Measurements from ENCODE around the gene BATF2. TPM values are rescaled to one million over a fixed set of nuclear protein-coding genes. Genes with fewer than 3 reads are reported as not detected.

BATF2 gene
- total and polyA plus RNA-seq, 9 of the 15 experiments (the other 6 are each of a cell fraction or from before 2014, with no cell fraction given) = 1.7 to 8.9 (median 6.4) TPM

DNA sequence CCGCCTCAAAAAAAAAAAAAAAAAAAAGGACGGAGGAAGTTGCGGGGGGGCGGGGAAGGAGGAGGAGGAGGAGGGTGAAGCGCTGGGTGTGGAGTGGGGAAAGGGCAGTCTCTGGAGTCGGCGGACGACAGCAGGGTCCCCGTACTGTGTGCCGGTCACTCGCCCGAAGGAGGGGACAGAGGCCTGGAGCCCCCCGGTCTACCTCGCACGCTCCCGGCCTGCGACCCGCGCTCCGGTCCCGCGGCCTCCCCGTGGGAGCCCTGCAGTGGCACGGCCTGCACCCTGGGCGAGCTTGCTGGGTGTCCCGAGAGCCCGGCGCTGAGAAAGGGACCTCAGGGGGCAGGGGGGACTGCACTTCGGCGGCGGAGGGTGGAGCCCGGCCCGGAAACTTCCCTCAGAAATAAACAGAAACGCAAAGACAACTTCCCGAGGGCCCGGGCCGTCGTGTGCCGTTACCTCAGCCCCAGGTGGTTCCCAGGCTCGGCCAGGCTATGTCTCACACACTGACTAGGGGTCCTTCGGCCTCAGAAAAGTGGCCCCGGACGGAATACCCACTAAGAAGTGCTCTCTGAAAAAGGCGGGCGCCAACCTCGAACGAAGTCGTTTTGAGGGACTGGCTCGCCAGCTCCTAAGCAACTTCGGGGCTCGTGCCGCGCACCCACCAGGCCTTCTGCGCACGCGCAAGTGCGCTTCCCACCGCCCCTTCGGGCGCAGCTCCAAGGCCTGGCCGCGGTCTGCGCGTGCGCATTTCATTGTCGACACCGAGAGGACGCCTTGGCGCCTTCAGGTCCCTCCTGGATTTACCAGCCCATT, 25.1 kb downstream of the BATF2 start, which contains the start of gene MAJIN (continued):
- TF ChIP-seq, protein P1, sequence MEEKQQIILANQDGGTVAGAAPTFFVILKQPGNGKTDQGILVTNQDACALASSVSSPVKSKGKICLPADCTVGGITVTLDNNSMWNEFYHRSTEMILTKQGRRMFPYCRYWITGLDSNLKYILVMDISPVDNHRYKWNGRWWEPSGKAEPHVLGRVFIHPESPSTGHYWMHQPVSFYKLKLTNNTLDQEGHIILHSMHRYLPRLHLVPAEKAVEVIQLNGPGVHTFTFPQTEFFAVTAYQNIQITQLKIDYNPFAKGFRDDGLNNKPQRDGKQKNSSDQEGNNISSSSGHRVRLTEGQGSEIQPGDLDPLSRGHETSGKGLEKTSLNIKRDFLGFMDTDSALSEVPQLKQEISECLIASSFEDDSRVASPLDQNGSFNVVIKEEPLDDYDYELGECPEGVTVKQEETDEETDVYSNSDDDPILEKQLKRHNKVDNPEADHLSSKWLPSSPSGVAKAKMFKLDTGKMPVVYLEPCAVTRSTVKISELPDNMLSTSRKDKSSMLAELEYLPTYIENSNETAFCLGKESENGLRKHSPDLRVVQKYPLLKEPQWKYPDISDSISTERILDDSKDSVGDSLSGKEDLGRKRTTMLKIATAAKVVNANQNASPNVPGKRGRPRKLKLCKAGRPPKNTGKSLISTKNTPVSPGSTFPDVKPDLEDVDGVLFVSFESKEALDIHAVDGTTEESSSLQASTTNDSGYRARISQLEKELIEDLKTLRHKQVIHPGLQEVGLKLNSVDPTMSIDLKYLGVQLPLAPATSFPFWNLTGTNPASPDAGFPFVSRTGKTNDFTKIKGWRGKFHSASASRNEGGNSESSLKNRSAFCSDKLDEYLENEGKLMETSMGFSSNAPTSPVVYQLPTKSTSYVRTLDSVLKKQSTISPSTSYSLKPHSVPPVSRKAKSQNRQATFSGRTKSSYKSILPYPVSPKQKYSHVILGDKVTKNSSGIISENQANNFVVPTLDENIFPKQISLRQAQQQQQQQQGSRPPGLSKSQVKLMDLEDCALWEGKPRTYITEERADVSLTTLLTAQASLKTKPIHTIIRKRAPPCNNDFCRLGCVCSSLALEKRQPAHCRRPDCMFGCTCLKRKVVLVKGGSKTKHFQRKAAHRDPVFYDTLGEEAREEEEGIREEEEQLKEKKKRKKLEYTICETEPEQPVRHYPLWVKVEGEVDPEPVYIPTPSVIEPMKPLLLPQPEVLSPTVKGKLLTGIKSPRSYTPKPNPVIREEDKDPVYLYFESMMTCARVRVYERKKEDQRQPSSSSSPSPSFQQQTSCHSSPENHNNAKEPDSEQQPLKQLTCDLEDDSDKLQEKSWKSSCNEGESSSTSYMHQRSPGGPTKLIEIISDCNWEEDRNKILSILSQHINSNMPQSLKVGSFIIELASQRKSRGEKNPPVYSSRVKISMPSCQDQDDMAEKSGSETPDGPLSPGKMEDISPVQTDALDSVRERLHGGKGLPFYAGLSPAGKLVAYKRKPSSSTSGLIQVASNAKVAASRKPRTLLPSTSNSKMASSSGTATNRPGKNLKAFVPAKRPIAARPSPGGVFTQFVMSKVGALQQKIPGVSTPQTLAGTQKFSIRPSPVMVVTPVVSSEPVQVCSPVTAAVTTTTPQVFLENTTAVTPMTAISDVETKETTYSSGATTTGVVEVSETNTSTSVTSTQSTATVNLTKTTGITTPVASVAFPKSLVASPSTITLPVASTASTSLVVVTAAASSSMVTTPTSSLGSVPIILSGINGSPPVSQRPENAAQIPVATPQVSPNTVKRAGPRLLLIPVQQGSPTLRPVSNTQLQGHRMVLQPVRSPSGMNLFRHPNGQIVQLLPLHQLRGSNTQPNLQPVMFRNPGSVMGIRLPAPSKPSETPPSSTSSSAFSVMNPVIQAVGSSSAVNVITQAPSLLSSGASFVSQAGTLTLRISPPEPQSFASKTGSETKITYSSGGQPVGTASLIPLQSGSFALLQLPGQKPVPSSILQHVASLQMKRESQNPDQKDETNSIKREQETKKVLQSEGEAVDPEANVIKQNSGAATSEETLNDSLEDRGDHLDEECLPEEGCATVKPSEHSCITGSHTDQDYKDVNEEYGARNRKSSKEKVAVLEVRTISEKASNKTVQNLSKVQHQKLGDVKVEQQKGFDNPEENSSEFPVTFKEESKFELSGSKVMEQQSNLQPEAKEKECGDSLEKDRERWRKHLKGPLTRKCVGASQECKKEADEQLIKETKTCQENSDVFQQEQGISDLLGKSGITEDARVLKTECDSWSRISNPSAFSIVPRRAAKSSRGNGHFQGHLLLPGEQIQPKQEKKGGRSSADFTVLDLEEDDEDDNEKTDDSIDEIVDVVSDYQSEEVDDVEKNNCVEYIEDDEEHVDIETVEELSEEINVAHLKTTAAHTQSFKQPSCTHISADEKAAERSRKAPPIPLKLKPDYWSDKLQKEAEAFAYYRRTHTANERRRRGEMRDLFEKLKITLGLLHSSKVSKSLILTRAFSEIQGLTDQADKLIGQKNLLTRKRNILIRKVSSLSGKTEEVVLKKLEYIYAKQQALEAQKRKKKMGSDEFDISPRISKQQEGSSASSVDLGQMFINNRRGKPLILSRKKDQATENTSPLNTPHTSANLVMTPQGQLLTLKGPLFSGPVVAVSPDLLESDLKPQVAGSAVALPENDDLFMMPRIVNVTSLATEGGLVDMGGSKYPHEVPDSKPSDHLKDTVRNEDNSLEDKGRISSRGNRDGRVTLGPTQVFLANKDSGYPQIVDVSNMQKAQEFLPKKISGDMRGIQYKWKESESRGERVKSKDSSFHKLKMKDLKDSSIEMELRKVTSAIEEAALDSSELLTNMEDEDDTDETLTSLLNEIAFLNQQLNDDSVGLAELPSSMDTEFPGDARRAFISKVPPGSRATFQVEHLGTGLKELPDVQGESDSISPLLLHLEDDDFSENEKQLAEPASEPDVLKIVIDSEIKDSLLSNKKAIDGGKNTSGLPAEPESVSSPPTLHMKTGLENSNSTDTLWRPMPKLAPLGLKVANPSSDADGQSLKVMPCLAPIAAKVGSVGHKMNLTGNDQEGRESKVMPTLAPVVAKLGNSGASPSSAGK (IDR thresholded peaks at IDR 0.05) = peak; percentile 100
- TF ChIP-seq FOXP1 (CRISPR knock-in tag; IDR thresholded peaks at IDR 0.05) (0 out of 2 replicates have a peak, but pooled peaks have one; percentile 66), TEAD2 (tag; IDR thresholded peaks at IDR 0.05) (no peak), GTF2E2 (tag; IDR thresholded peaks at IDR 0.05) (no peak), RB1 (IDR thresholded peaks at IDR 0.05; ENCODE audit: low read depth) (0 out of 2 replicates have a peak, but pooled peaks have one; percentile 8), GTF2F1 (IDR thresholded peaks at IDR 0.05; ENCODE audit: low read depth, low read length) (0 out of 2 replicates have a peak, but pooled peaks have one; percentile 57)
- TF ChIP-seq, protein P2, sequence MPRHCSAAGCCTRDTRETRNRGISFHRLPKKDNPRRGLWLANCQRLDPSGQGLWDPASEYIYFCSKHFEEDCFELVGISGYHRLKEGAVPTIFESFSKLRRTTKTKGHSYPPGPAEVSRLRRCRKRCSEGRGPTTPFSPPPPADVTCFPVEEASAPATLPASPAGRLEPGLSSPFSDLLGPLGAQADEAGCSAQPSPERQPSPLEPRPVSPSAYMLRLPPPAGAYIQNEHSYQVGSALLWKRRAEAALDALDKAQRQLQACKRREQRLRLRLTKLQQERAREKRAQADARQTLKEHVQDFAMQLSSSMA (CRISPR knock-in tag; IDR thresholded peaks at IDR 0.05) = no peak
- TF ChIP-seq, protein P3, sequence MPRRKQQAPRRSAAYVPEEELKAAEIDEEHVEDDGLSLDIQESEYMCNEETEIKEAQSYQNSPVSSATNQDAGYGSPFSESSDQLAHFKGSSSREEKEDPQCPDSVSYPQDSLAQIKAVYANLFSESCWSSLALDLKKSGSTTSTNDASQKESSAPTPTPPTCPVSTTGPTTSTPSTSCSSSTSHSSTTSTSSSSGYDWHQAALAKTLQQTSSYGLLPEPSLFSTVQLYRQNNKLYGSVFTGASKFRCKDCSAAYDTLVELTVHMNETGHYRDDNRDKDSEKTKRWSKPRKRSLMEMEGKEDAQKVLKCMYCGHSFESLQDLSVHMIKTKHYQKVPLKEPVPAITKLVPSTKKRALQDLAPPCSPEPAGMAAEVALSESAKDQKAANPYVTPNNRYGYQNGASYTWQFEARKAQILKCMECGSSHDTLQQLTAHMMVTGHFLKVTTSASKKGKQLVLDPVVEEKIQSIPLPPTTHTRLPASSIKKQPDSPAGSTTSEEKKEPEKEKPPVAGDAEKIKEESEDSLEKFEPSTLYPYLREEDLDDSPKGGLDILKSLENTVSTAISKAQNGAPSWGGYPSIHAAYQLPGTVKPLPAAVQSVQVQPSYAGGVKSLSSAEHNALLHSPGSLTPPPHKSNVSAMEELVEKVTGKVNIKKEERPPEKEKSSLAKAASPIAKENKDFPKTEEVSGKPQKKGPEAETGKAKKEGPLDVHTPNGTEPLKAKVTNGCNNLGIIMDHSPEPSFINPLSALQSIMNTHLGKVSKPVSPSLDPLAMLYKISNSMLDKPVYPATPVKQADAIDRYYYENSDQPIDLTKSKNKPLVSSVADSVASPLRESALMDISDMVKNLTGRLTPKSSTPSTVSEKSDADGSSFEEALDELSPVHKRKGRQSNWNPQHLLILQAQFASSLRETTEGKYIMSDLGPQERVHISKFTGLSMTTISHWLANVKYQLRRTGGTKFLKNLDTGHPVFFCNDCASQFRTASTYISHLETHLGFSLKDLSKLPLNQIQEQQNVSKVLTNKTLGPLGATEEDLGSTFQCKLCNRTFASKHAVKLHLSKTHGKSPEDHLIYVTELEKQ (CRISPR knock-in tag; IDR thresholded peaks at IDR 0.05) = no peak
- TF ChIP-seq, protein P4, sequence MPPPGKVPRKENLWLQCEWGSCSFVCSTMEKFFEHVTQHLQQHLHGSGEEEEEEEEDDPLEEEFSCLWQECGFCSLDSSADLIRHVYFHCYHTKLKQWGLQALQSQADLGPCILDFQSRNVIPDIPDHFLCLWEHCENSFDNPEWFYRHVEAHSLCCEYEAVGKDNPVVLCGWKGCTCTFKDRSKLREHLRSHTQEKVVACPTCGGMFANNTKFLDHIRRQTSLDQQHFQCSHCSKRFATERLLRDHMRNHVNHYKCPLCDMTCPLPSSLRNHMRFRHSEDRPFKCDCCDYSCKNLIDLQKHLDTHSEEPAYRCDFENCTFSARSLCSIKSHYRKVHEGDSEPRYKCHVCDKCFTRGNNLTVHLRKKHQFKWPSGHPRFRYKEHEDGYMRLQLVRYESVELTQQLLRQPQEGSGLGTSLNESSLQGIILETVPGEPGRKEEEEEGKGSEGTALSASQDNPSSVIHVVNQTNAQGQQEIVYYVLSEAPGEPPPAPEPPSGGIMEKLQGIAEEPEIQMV (tag; conservative IDR thresholded peaks at IDR 0.05; ENCODE audit: low read depth) = no peak
